NB4 (cell line): ENCODE results near the gene KRT14.
"Not testable (repeated sequence)": the region's sequence is repeated elsewhere in the genome, so short reads cannot be mapped to it uniquely, and the experiment has no call there.

Experiments
- MAX ChIP-seq: IDR thresholded peaks from 2 replicates; pipeline ENCODE4 v1.6.1; 2011; ENCODE audit warnings: low read depth, low read length
- TF ChIP-seq, protein P1 (sequence below): IDR thresholded peaks from one replicate; pipeline ENCODE4 v1.5.1; 2012; ENCODE audit warnings: low read depth, low read length

DNA sequence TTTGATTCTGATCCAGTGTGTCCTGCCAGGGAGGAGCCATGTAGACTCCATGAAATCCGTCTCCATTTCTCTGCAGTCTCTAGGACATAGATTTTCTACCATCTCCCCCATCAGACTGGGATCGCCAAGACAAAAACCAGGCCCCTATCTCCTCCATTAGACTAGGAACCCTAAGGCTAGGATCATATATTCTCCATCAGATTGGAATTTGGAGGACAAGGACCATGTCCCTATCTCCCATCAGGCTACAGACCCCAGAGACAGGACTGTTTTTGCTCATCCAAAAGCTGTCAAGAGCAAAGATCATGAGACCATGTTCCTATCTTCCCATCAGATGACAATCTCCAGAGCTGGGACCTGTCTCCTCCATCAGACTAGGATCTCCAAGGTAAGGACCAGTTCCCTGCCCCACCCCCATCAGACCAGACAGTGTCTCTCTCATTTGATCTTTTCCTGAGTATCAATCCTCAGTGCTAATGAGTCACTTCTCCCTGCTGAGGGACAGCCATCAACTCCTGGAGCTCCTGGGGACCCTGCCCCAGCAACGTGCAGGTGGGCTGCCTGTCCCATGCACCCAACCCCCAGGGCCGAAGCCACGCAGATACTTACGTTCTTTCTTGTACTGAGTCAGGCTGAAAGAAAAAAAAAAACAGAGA, 33.4 kb upstream of the KRT14 start:
- TF ChIP-seq, protein P1, sequence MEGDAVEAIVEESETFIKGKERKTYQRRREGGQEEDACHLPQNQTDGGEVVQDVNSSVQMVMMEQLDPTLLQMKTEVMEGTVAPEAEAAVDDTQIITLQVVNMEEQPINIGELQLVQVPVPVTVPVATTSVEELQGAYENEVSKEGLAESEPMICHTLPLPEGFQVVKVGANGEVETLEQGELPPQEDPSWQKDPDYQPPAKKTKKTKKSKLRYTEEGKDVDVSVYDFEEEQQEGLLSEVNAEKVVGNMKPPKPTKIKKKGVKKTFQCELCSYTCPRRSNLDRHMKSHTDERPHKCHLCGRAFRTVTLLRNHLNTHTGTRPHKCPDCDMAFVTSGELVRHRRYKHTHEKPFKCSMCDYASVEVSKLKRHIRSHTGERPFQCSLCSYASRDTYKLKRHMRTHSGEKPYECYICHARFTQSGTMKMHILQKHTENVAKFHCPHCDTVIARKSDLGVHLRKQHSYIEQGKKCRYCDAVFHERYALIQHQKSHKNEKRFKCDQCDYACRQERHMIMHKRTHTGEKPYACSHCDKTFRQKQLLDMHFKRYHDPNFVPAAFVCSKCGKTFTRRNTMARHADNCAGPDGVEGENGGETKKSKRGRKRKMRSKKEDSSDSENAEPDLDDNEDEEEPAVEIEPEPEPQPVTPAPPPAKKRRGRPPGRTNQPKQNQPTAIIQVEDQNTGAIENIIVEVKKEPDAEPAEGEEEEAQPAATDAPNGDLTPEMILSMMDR: not testable (repeated sequence)
- not testable (repeated sequence) for TF ChIP-seq MAX
